ENCODE data around the gene RASA3.

The RASA3 gene

DNA sequence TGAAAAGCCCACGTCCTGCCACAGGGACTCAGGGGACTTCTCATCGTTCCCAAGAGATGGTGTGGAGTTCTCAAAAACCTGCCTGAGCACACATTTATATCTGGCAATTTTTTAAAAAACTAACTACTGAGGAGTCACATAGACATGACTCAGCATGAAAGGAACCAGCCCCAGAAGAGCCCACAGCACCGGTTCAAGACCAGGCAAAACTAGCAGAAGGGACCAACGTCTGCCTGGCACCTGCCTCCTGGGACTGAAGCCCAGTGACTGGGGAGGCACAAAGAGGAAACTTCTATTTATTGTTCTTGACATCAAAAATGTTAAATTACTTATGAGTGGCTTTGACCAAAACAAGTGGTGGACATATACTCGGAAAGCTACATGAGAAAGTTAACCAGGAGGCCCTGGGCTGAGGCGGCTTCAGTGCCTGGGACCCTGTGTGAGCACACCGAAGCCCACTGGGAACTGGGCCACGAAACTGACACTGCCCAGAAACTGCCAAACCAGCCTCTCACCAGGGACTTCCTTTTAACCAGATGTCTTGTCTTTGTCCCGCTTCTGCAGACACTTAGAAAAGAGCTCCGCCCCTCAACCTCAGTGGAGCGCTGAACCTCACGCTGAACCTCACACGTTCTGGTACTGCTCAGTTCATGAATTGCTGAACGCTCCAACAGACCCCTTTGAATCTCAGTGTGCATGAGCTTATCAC, 184.2 kb downstream of the RASA3 start:
- no peak for TF ChIP-seq POLR2AphosphoS5 (IDR thresholded peaks at IDR 0.05; ENCODE audit: low read depth)
- Histone ChIP-seq H3K27me3 (ENCODE audit: insufficient read depth, poor library complexity, severe bottlenecking) (no peaks in the 10 kb centered on the region), H3K4me3 (replicated peaks; ENCODE audit: insufficient read depth, low read length) (no peak overlapping the region), H3K27ac (replicated peaks) (no peak overlapping the region)
- peak in 1 of 2 experiments; percentile 31 for DNase-seq (ENCODE audit: low read depth in 1 of 2, low spot score in 1 of 2)

- DNase-seq (ENCODE audit: low read depth in 1 of 2, low spot score in 1 of 2) = no peak
- Histone ChIP-seq H3K27ac (replicated peaks) (no peak overlapping the region), H3K4me3 (replicated peaks; ENCODE audit: insufficient read depth, low read length) (no peak overlapping the region), H3K27me3 (ENCODE audit: insufficient read depth, poor library complexity, severe bottlenecking) (no peaks in the 10 kb centered on the region)
- no peak for TF ChIP-seq GABPA (IDR thresholded peaks at IDR 0.05; ENCODE audit: low read depth)
- TF ChIP-seq CTCF (IDR thresholded peaks at IDR 0.05; ENCODE audit: insufficient read depth, low read length) = no peak
- TF ChIP-seq REST (IDR thresholded peaks at IDR 0.05; ENCODE audit: insufficient replicate concordance, low read depth) = no peak
- TF ChIP-seq POLR2AphosphoS5 (IDR thresholded peaks at IDR 0.05; ENCODE audit: low read depth) = no peak
- TF ChIP-seq SPI1 (IDR thresholded peaks at IDR 0.05; ENCODE audit: borderline replicate concordance, low read depth) = no peak
Measured at GRCh38 chr13:113947311-113948033, 185.0 kb downstream of the RASA3 start.

DNA sequence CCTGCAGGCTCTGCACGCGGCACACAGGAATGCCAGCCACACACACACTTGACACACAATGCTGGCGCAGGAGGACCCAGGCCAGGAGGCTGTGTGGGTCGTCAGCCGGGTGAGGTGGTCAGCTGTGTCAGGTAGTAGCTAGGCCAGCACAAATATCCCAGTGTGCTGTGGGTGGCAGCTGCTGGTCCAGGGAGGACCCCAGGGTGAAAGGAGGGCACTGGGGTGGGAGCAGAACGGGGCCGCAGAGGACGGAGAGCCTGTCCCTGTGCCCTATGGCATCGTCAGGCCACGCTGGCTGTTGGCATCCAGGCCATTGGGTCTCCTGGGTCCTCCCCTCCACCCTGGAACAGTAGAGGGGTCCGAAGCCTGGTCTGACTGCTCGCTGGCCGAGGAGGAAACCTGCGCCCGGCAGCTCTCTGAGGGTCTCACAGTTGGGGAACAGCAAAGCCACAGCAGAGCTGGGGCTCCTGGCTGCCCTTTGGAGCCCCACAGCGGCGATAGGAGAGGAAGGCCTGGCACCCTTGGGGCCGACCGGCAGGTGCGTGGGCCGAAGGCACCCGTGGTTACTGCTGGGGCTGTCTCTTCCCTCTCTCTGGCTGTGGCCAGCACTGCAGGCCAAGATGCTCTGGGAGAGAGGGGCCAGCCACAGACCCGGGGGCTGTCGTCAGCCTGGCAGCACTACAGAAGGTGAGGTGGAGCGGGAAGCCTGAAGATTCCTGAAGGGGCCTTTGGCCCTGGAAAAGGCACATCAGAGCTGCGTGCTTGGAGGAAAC, 185.8 kb downstream of the RASA3 start:
- no peak overlapping the region for H3K27ac ChIP-seq (replicated peaks)
- no peak overlapping the region for H3K4me3 ChIP-seq (replicated peaks; ENCODE audit: insufficient read depth, low read length)
- peaks cover 5% of the 10 kb centered on the region for H3K27me3 ChIP-seq (ENCODE audit: insufficient read depth, poor library complexity, severe bottlenecking)
- DNase-seq (ENCODE audit: low read depth in 1 of 2, low spot score in 1 of 2) = no peak
- TF ChIP-seq REST (IDR thresholded peaks at IDR 0.05; ENCODE audit: insufficient replicate concordance, low read depth) (no peak), SPI1 (IDR thresholded peaks at IDR 0.05; ENCODE audit: borderline replicate concordance, low read depth) (no peak), POLR2AphosphoS5 (IDR thresholded peaks at IDR 0.05; ENCODE audit: low read depth) (no peak), CTCF (IDR thresholded peaks at IDR 0.05; ENCODE audit: insufficient read depth, low read length) (no peak), GABPA (IDR thresholded peaks at IDR 0.05; ENCODE audit: low read depth) (no peak)

DNA sequence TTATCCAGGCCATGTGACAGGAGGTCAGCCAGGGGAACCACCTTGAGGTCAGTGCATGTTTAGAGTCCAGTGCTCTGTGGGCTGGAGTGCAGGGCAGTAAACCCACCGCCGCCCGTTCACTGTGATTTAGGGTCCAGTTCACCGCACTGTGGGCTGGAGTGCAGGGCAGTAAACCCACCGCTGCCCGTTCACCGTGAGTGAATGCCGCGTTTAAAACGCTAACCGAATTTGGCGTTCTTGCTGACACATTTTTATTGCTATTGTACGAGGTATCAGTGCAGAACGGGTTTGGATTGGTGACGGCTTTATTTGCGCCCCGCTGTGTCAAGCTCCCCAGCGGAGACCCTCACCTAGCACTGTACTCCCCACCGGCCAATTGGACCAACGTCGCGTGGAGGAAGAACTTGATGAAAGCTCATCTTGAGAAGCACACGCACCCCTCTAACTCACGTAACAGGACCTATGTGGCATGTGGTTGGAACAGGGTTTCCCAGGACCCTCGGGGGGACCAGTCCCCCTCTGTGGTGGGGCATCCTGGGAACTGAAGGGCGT, 186.5 kb downstream of the RASA3 start:
- no peak for DNase-seq (ENCODE audit: low read depth in 1 of 2, low spot score in 1 of 2)
- Histone ChIP-seq H3K27me3 (ENCODE audit: insufficient read depth, poor library complexity, severe bottlenecking) (peaks cover 5% of the 10 kb centered on the region), H3K27ac (replicated peaks) (no peak overlapping the region), H3K4me3 (replicated peaks; ENCODE audit: insufficient read depth, low read length) (no peak overlapping the region)
- TF ChIP-seq SPI1 (IDR thresholded peaks at IDR 0.05; ENCODE audit: borderline replicate concordance, low read depth) (no peak), CTCF (IDR thresholded peaks at IDR 0.05; ENCODE audit: insufficient read depth, low read length) (no peak), REST (IDR thresholded peaks at IDR 0.05; ENCODE audit: insufficient replicate concordance, low read depth) (no peak), GABPA (IDR thresholded peaks at IDR 0.05; ENCODE audit: low read depth) (no peak), POLR2AphosphoS5 (IDR thresholded peaks at IDR 0.05; ENCODE audit: low read depth) (no peak)
